Measurements from ENCODE around the gene AP5B1. TPM values are rescaled to one million over a fixed set of nuclear protein-coding genes. Genes with fewer than 3 reads are reported as not detected.

AP5B1 gene
- total and polyA plus RNA-seq, 2 of the 8 experiments (the other 6 are each of a cell fraction or from before 2014, with no cell fraction given) = 7.6 to 10.0 TPM

DNA sequence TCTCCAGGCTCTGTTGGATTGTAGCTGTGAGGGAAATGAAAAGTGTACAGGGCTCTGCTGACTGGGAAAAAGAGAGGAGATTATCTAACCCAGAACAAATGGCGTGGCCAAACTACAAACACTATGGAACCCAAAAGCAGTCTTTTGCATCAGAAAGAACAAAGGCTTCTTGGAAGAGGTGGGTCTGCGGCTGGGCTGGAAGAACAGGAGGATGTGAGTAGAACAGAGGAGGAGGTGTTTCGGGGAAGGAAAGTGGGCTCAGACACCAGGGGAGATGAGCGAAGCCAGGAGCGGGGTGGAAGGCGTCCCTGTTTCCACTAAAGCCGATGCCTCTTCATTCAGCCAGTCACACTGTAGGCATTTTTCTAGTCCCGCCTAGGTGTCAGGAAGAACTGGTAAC, 18.1 kb upstream of the AP5B1 start:
- Histone ChIP-seq H2BK5ac (ENCODE audit: low read depth, low read length) (no peak overlapping the region), H2BK120ac (replicated peaks; ENCODE audit: low read depth, low read length) (no peak overlapping the region), H3K4me2 (ENCODE audit: insufficient read depth in 1 of 2, low read depth in 2 of 2, low read length in 2 of 2) (peak overlapping the region in 1 of 2 experiments; percentile 34; a peak in 2 of 4 replicates), H3K79me2 (ENCODE audit: control insufficient read depth in 1 of 2, insufficient read depth in 2 of 2, low read length in 2 of 2) (no peaks in the 10 kb centered on the region), H3K4ac (replicated peaks; ENCODE audit: insufficient read length, low read depth, low read length) (no peak overlapping the region), H3K18ac (ENCODE audit: extremely low read depth, low read length) (no peak overlapping the region), H2BK12ac (ENCODE audit: low read depth, low read length) (0 out of 2 replicates have a peak overlapping the region, but pooled peaks have one; percentile 17), H3K79me1 (ENCODE audit: low read depth, low read length) (0 out of 2 replicates have a peak, but pooled peaks cover 2% of the 10 kb centered on the region), H3K56ac (replicated peaks; ENCODE audit: insufficient read length, low read depth, low read length) (no peak overlapping the region), H3K4me3 (ENCODE audit: extremely low read depth in 1 of 4, insufficient read depth in 2 of 4, low read depth in 3 of 4, low read length in 4 of 4) (no peak overlapping the region), H4K91ac (replicated peaks; ENCODE audit: insufficient read length, low read length) (peak overlapping the region; percentile 34), H3K9ac (replicated peaks in 1 of 4; ENCODE audit: extremely low read depth in 1 of 4, low read depth in 3 of 4, low read length in 3 of 4) (no peak overlapping the region; a peak in 1 of 7 replicates), H2AFZ (ENCODE audit: low read length) (peak overlapping the region; percentile 73; the same call in 1 of the 2 replicates), H4K8ac (ENCODE audit: extremely low read depth, insufficient read depth, low read length) (no peak overlapping the region), H3K4me1 (replicated peaks in 1 of 4; ENCODE audit: control insufficient read depth in 3 of 4, insufficient read depth in 4 of 4, low read length in 3 of 4) (peaks cover 0 to 20% (median 5%) of the 10 kb centered on the region in 4 experiments; a peak in 5 of 7 replicates), H3K14ac (ENCODE audit: insufficient read length) (no peak overlapping the region), H3K9me3 (ENCODE audit: insufficient read depth in 2 of 2, low read depth in 1 of 2, low read length in 1 of 2) (no peaks in the 10 kb centered on the region), H4K20me1 (replicated peaks in 1 of 2; ENCODE audit: control insufficient read depth in 1 of 2, insufficient read depth in 2 of 2, low read length in 2 of 2) (no peaks in the 10 kb centered on the region), H3K23me2 (ENCODE audit: low read depth, low read length) (no peaks in the 10 kb centered on the region), H2BK15ac (ENCODE audit: low read length) (peak overlapping the region; percentile 81; the same call in 1 of the 2 replicates), H3K36me3 (ENCODE audit: control insufficient read depth in 2 of 4, insufficient read depth in 4 of 4, low read length in 3 of 4) (peaks cover 0 to 3% (median 0%) of the 10 kb centered on the region in 4 experiments; a peak in 3 of 8 replicates), H2BK20ac (ENCODE audit: low read length) (no peak overlapping the region), H3K27me3 (replicated peaks in 1 of 4; ENCODE audit: control insufficient read depth in 3 of 4, extremely low read depth in 1 of 4, insufficient read depth in 3 of 4, low read length in 3 of 4) (no peaks in the 10 kb centered on the region; a peak in 1 of 7 replicates), H4K5ac (ENCODE audit: insufficient read length, low read depth, low read length) (no peak overlapping the region), H3K27ac (ENCODE audit: low read depth, low read length) (no peak overlapping the region), H3K23ac (ENCODE audit: insufficient read length) (no peak overlapping the region), H2AK5ac (ENCODE audit: low read depth, low read length) (no peak overlapping the region)
- DNase-seq (ENCODE audit: low read depth in 1 of 2, low spot score in 2 of 2) (no peak), FAIRE-seq (no peak)
- ChIA-PET CTCF (ENCODE audit: partially characterized antibody) (interaction anchor here (0.6 to 4.9 kb wide), 15 partner anchors 8 to 831 kb away, joined by 3 to 42 read pairs (median 4); partner anchors contain the start of gene AP5B1), POLR2A (ENCODE audit: partially characterized antibody) (interaction anchor here (0.7 to 2.1 kb wide), 8 partner anchors 9 to 205 kb away, joined by 3 to 8 read pairs (median 3); partner anchors contain the start of genes CFL1 and FIBP)
- WGBS, 2 experiments (ENCODE audit: extremely low coverage in 1 of 2, insufficient coverage in 1 of 2, insufficient read length in 1 of 2, insufficient replicate concordance in 2 of 2, low coverage in 1 of 2, low lambda C conversion rate in 2 of 2, missing lambda C conversion rate in 1 of 2) = 90% methylated on average over 8 of the region's 8 CpGs; no CpG with 5 or more reads in 1 of the 2 experiments
